Neuronal stem cell (in vitro differentiated cells): ENCODE data around the gene LRRC27.
A peak's percentile ranks its signal among the peaks of the same experiment; 100 is the strongest.

Experiments used
- DNase-seq: peaks from one replicate; pipeline ENCODE4 v3.0.0-alpha.2; 2013; ENCODE audit warnings: low spot score
- H2AFZ ChIP-seq: one replicate; pipeline ENCODE4 v1.6.1; 2013; ENCODE audit warnings: mild to moderate bottlenecking, low read length, inconsistent platforms
- H2AK5ac ChIP-seq: 2 replicates; pipeline ENCODE4 v1.6.1; 2013; ENCODE audit warnings: low read depth, mild to moderate bottlenecking, inconsistent platforms, low read length, moderate library complexity, mixed read lengths
- H2BK120ac ChIP-seq: 2 replicates; pipeline ENCODE4 v1.6.1; 2013; ENCODE audit warnings: low read depth, mild to moderate bottlenecking, inconsistent platforms, low read length, moderate library complexity, mixed read lengths
- H2BK12ac ChIP-seq: one replicate; pipeline ENCODE4 v1.6.1; 2013; ENCODE audit warnings: low read length, inconsistent platforms
- H2BK15ac ChIP-seq: 2 replicates; pipeline ENCODE4 v1.6.1; 2013; ENCODE audit warnings: mild to moderate bottlenecking, low read length, inconsistent platforms, mixed read lengths
- H2BK5ac ChIP-seq: one replicate; pipeline ENCODE4 v1.6.1; 2013; ENCODE audit warnings: inconsistent platforms, mild to moderate bottlenecking, low read length, moderate library complexity
- H3K14ac ChIP-seq: one replicate; pipeline ENCODE4 v1.6.1; 2013; ENCODE audit warnings: low read length, inconsistent platforms
- H3K18ac ChIP-seq: 2 replicates; pipeline ENCODE4 v1.6.1; 2013; ENCODE audit warnings: low read length, inconsistent platforms
- H3K23ac ChIP-seq: 2 replicates; pipeline ENCODE4 v1.6.1; 2013; ENCODE audit warnings: low read depth, mild to moderate bottlenecking, mixed read lengths, low read length, inconsistent platforms; ENCODE audit not compliant: poor library complexity
- H3K27ac ChIP-seq: replicated peaks from 3 replicates; pipeline ENCODE4 v1.5.1; 2013; ENCODE audit warnings: low read length, inconsistent platforms
- H3K27me3 ChIP-seq, 3 experiments: 2 replicates each; pipeline ENCODE4 v1.6.1; 2013; ENCODE audit warnings: low read length in 3 of 3, mild to moderate bottlenecking in 2 of 3, inconsistent platforms in 1 of 3, low read depth in 1 of 3, mixed read lengths in 1 of 3, moderate library complexity in 1 of 3; ENCODE audit not compliant: control insufficient read depth in 3 of 3, insufficient read depth in 3 of 3
- H3K36me3 ChIP-seq, 2 donors: replicated peaks in 1 of 2; 2 replicates each; pipeline ENCODE4 v1.6.1; 2013; ENCODE audit warnings: low read length in 2 of 2; ENCODE audit not compliant: control insufficient read depth in 2 of 2, insufficient read depth in 2 of 2
- H3K4ac ChIP-seq: 2 replicates; pipeline ENCODE4 v1.6.1; 2013; ENCODE audit warnings: inconsistent platforms, mild to moderate bottlenecking, low read length, moderate library complexity
- H3K4me1 ChIP-seq, 2 donors: 1 replicate in 1 of 2; 2 replicates in 1 of 2; pipeline ENCODE4 v1.6.1; 2013; ENCODE audit warnings: low read length in 2 of 2, low read depth in 1 of 2; ENCODE audit not compliant: control insufficient read depth in 2 of 2, insufficient read depth in 1 of 2
- H3K4me2 ChIP-seq: one replicate; pipeline ENCODE4 v1.6.1; 2013; ENCODE audit warnings: mild to moderate bottlenecking, low read length, inconsistent platforms; ENCODE audit not compliant: insufficient read depth, poor library complexity, severe bottlenecking
- H3K4me3 ChIP-seq, 2 donors: 2 replicates each; pipeline ENCODE4 v1.5.1; 2013; ENCODE audit warnings: low read length in 2 of 2, mild to moderate bottlenecking in 2 of 2, inconsistent platforms in 1 of 2, moderate library complexity in 1 of 2
- H3K79me1 ChIP-seq: one replicate; pipeline ENCODE4 v1.6.1; 2013; ENCODE audit warnings: low read depth, mild to moderate bottlenecking, inconsistent platforms, low read length, moderate library complexity
- H3K9ac ChIP-seq: one replicate; pipeline ENCODE4 v1.6.1; 2013; ENCODE audit warnings: mild to moderate bottlenecking, low read depth, low read length, inconsistent platforms; ENCODE audit not compliant: poor library complexity
- H3K9me3 ChIP-seq, 2 donors: replicated peaks in 1 of 2; 2 replicates each; pipeline versions ENCODE3 to v1.6.1; 2013; ENCODE audit warnings: low read length in 2 of 2, mild to moderate bottlenecking in 2 of 2, inconsistent platforms in 1 of 2, low read depth in 1 of 2, mixed read lengths in 1 of 2, moderate library complexity in 1 of 2; ENCODE audit not compliant: control insufficient read depth in 2 of 2, insufficient read depth in 1 of 2
- H4K8ac ChIP-seq: one replicate; pipeline ENCODE4 v1.6.1; 2013; ENCODE audit warnings: low read depth, mild to moderate bottlenecking, inconsistent platforms, low read length, moderate library complexity
- H4K91ac ChIP-seq: one replicate; pipeline ENCODE4 v1.6.1; 2013; ENCODE audit warnings: low read length, low read depth, mild to moderate bottlenecking, inconsistent platforms; ENCODE audit not compliant: poor library complexity
- WGBS, 2 donors: extraction: QIAGEN DNeasy Blood & Tissue Kit; methylation state at CpG; one replicate each; pipeline ENCODE4 v1.1.7; 2013; ENCODE audit warnings: missing lambda C conversion rate in 2 of 2, mixed read lengths in 1 of 2; ENCODE audit not compliant: insufficient read length in 2 of 2, insufficient replicate concordance in 1 of 2; ENCODE audit errors: extremely low coverage in 2 of 2; 5-methylcytosine and 5-hydroxymethylcytosine counted together

Gene LRRC27

DNA sequence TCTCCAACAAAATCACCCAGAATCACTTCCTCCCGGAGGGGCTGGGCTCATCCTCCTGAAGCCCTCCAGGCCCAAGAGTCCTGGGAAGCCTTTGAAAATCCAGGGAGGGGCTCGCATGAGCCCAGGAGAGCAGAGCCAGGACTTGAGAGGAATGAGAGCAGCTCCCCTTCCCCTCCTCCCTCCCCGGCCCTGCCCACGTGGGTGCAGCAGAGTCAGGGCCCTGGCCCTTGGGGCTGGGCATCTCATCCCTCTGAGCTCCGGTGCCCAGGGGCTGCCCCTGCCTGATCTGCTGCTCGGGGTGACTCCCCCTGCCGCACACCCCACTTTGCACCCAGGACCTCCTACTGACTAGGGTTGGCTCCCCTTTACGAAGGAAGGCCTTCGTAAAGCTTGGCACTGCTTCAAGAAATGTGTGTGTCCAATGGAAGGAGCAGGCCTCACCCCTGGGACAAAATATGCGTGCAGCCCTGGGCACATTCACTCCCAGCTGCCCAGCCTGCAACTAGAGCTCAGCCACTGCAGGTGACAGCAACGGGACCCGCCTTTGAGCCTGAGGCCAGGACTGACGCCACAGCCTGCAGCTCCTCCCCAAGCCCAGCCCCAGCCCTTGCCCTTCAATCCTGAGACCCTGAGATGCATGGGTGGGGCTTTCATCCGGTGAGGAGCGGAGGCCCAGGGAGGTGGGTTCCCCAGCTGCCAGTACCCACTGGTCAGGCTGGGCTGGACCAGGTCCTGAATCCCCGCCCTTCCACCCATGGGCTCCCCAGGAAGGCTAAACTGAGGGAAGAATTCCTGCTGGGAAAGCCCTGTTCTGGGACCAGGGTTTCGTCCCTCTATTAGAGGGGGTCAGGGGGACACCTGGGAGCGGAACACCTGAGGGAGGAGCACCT is 86.8 kb downstream of the LRRC27 start:
- no peak overlapping the region for H3K4ac ChIP-seq
- peaks cover 2% of the 10 kb centered on the region for H3K79me1 ChIP-seq
- H3K36me3 ChIP-seq: peaks cover 2 to 4% of the 10 kb centered on the region in 2 donors
- peak overlapping the region; percentile 17 for H3K27ac ChIP-seq
- no peak overlapping the region for H3K4me3 ChIP-seq
- peak overlapping the region; percentile 89 for H2BK12ac ChIP-seq
- H2AK5ac ChIP-seq: peak overlapping the region; percentile 89
- H3K18ac ChIP-seq: peak overlapping the region; percentile 92
- H3K4me1 ChIP-seq: peaks cover 13 to 40% of the 10 kb centered on the region in 2 donors
- peak overlapping the region; percentile 91 for H3K23ac ChIP-seq
- no peak overlapping the region for H2BK120ac ChIP-seq
- no CpG with 5 or more reads among the region's 18 CpGs for WGBS, 2 donors
- H2BK15ac ChIP-seq: peak overlapping the region; percentile 33
- H4K8ac ChIP-seq: peak overlapping the region; percentile 65
- H3K27me3 ChIP-seq: peaks cover 0 to 2% (median 0%) of the 10 kb centered on the region in 3 experiments
- no peak for DNase-seq
- peak overlapping the region; percentile 4 for H3K4me2 ChIP-seq
- peak overlapping the region; percentile 82 for H2BK5ac ChIP-seq
- peaks cover 0 to 3% of the 10 kb centered on the region in 2 donors for H3K9me3 ChIP-seq
- no peak overlapping the region for H2AFZ ChIP-seq
- H3K9ac ChIP-seq: no peak overlapping the region
- H3K14ac ChIP-seq: peak overlapping the region; percentile 79
- H4K91ac ChIP-seq: no peak overlapping the region

DNA sequence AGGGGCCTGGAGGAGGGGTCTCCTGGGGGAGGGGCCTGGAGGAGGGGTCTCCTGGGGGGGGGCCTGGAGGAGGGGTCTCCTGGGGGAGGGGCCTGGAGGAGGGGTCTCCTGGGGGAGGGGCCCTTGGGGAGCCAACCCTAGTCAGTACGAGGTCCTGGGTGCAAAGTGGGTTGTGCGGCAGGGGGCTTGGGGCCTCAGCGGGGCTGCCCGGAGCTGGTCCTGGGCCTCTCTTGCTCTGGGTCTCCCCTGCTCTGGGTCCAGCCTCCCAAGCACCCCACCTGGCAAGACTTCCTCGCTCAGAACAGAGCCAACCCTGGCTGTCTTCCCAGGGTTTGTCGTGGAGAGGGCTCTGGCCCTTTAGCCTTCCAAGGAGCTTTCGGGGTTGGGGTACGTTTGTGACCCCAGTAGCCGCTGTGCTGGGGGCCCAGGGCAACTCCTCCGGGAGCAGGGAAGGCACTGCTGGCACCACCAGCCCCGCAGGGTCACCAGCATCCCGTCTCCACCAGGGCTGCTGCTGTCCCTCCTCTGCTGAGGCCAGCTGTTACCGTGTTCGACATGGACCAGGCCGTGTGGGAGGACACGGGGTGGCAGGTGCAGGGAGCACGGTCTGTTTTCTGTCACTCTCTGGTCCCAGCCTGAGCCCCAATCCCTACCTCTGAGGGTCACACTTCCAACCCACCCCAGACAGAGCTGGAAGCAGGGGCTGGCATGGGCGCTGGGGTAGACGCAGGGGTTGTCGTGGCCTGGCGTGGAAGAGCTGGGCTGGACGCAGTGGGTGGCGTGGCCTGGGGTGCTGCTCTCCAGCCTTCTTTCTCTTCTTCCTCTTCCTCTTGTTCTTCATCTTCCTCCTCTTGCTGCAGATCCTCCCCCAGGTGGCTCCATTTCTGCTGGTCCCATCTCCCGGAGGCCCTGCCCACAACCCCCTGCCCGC is 87.8 kb downstream of the LRRC27 start:
- Histone ChIP-seq H3K9ac (no peak overlapping the region), H2BK5ac (peak overlapping the region; percentile 62), H3K4ac (peak overlapping the region; percentile 26), H2BK15ac (peak overlapping the region; percentile 99), H3K18ac (peak overlapping the region; percentile 93), H3K27ac (no peak overlapping the region), H3K4me3 (peak overlapping the region in 1 of 2 donors; percentile 23), H3K4me2 (no peak overlapping the region), H2BK120ac (peak overlapping the region; percentile 87), H2BK12ac (peak overlapping the region; percentile 100), H3K4me1 (peaks cover 13 to 30% of the 10 kb centered on the region in 2 donors), H3K9me3 (peaks cover 0 to 3% of the 10 kb centered on the region in 2 donors), H2AFZ (no peak overlapping the region), H3K36me3 (peaks cover 2 to 4% of the 10 kb centered on the region in 2 donors), H3K79me1 (peaks cover 2% of the 10 kb centered on the region), H4K8ac (no peak overlapping the region), H3K14ac (peak overlapping the region; percentile 31), H2AK5ac (peak overlapping the region; percentile 54), H3K27me3 (peaks cover 0 to 2% (median 0%) of the 10 kb centered on the region in 3 experiments), H4K91ac (no peak overlapping the region), H3K23ac (peak overlapping the region; percentile 16)
- DNase-seq: no peak
- no CpG with 5 or more reads among the region's 25 CpGs for WGBS, 2 donors

DNA sequence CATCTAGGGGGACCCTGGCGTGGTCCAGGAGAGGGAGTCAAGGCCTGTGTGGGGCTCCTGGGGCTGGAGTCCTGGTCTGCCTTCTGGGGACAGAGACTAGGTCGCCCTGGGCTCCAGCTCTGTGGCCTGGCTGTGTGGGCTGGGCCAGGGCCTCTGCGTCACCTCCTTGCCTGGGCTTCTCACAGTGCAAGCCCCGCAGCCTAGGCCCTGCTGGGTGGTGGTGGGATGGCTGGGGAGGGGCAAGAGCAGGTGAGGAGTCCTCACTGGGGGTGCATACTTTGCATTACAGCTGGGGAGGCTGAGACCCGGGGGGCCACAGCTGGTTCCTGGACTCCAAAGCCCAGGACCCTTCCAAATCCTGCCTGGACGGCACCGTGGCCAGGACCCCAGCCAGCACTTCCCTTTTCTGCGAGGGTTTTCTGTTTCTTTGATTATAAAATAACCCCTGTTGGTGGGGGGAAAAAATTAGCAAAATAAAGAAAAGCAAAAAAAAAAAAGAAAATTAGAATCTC is 88.5 kb downstream of the LRRC27 start:
- no CpG with 5 or more reads among the region's 8 CpGs for WGBS, 2 donors
- no peak overlapping the region for H4K8ac ChIP-seq

More for the DNA sequence above, 88.5 kb downstream of the LRRC27 start:
- H2BK120ac ChIP-seq: peak overlapping the region; percentile 87
- DNase-seq: no peak
- H3K18ac ChIP-seq: peak overlapping the region; percentile 93
- H3K4ac ChIP-seq: peak overlapping the region; percentile 67
- no peak overlapping the region for H3K14ac ChIP-seq
- H3K23ac ChIP-seq: no peak overlapping the region
- H2AFZ ChIP-seq: no peak overlapping the region
- H2BK15ac ChIP-seq: peak overlapping the region; percentile 99
- H3K36me3 ChIP-seq: peaks cover 0 to under 1% of the 10 kb centered on the region in 2 donors
- no peak overlapping the region for H4K91ac ChIP-seq
- no peak overlapping the region for H3K9ac ChIP-seq
- peak overlapping the region; percentile 98 for H2AK5ac ChIP-seq
- peaks cover 13 to 28% of the 10 kb centered on the region in 2 donors for H3K4me1 ChIP-seq
- H3K4me3 ChIP-seq: no peak overlapping the region
- peak overlapping the region; percentile 100 for H2BK12ac ChIP-seq
- peaks cover 0 to 6% of the 10 kb centered on the region in 2 donors for H3K9me3 ChIP-seq
- H3K79me1 ChIP-seq: peaks cover 6% of the 10 kb centered on the region
- no peak overlapping the region for H3K4me2 ChIP-seq
- peak overlapping the region; percentile 62 for H2BK5ac ChIP-seq
- no peak overlapping the region for H3K27ac ChIP-seq
- peaks cover 0 to 1% (median 0%) of the 10 kb centered on the region in 3 experiments for H3K27me3 ChIP-seq
